Keratinocyte (primary cell): Measurements from ENCODE around the gene MYRFL.

Experiments
- EZH2 ChIP-seq: IDR thresholded peaks from one replicate; pipeline ENCODE4 v1.6.1; 2012; ENCODE audit warnings: inconsistent platforms, mild to moderate bottlenecking, low read length, moderate library complexity
- TF ChIP-seq, protein P1 (sequence below), 3 experiments: IDR thresholded peaks in 1 of 3; conservative IDR thresholded peaks in 1 of 3; optimal IDR thresholded peaks in 1 of 3; 2 replicates in 2 of 3; 3 replicates in 1 of 3; pipeline versions ENCODE3 to v1.5.1; 2011; ENCODE audit warnings: low read length in 3 of 3, mild to moderate bottlenecking in 3 of 3, moderate library complexity in 2 of 3, control low read depth in 1 of 3, inconsistent platforms in 1 of 3; ENCODE audit not compliant: insufficient read depth in 2 of 3; ENCODE audit errors: extremely low read depth in 1 of 3

DNA sequence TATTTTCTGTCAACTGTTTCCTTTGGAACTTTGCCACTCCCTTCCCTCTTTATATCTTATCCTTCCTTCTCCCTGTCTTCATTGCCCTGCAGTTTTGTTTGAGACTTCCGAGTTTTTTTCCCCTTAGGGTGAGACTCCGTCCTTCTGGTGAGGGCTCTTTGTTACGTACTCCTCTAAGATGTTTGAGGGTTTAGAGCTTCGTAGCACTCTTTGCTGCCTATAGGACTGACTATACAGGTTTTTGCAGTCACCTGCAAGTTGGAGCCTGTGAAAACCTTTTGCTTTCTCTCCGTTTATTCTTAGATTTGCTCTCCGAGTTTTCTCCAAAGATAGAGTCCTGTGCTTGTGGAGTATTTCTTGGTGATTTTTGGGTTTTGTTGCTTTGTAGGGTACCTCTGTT is 41.7 kb upstream of the MYRFL start:
- no peak for TF ChIP-seq EZH2
- TF ChIP-seq, protein P1, sequence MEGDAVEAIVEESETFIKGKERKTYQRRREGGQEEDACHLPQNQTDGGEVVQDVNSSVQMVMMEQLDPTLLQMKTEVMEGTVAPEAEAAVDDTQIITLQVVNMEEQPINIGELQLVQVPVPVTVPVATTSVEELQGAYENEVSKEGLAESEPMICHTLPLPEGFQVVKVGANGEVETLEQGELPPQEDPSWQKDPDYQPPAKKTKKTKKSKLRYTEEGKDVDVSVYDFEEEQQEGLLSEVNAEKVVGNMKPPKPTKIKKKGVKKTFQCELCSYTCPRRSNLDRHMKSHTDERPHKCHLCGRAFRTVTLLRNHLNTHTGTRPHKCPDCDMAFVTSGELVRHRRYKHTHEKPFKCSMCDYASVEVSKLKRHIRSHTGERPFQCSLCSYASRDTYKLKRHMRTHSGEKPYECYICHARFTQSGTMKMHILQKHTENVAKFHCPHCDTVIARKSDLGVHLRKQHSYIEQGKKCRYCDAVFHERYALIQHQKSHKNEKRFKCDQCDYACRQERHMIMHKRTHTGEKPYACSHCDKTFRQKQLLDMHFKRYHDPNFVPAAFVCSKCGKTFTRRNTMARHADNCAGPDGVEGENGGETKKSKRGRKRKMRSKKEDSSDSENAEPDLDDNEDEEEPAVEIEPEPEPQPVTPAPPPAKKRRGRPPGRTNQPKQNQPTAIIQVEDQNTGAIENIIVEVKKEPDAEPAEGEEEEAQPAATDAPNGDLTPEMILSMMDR (optimal IDR thresholded peaks at IDR 0.05 in 1 of 3, IDR thresholded peaks at IDR 0.05 in 1 of 3, conservative IDR thresholded peaks at IDR 0.05 in 1 of 3; ENCODE audit: extremely low read depth in 1 of 3, insufficient read depth in 2 of 3, low read length in 3 of 3) = no peak
